Endodermal cell (in vitro differentiated cells): Measurements from ENCODE around the gene NTRK2. TPM values are rescaled to one million over a fixed set of nuclear protein-coding genes. Genes with fewer than 3 reads are reported as not detected.

Experiments
- DNase-seq: peaks from one replicate; pipeline ENCODE4 v3.0.0-alpha.2; 2017
- H3K27ac ChIP-seq: 2 replicates; pipeline ENCODE4 v1.5.1; 2013; ENCODE audit warnings: mild to moderate bottlenecking, low read depth, low read length, moderate library complexity
- H3K27me3 ChIP-seq: 2 replicates; pipeline ENCODE4 v1.6.1; 2013; ENCODE audit warnings: mild to moderate bottlenecking, low read length, moderate library complexity; ENCODE audit not compliant: insufficient read depth, control insufficient read depth, poor library complexity, severe bottlenecking
- H3K36me3 ChIP-seq: 2 replicates; pipeline ENCODE4 v1.7.0; 2013; ENCODE audit warnings: mild to moderate bottlenecking, low read length, moderate library complexity; ENCODE audit not compliant: control insufficient read depth, insufficient read depth
- H3K4me1 ChIP-seq: one replicate; pipeline ENCODE4 v1.7.0; 2013; ENCODE audit warnings: low read length; ENCODE audit not compliant: control insufficient read depth, insufficient read depth
- H3K4me3 ChIP-seq: 2 replicates; pipeline ENCODE4 v1.5.1; 2013; ENCODE audit warnings: mild to moderate bottlenecking, low read length, moderate library complexity
- H3K9ac ChIP-seq: 2 replicates; pipeline ENCODE4 v1.6.1; 2013; ENCODE audit warnings: mild to moderate bottlenecking, low read length, moderate library complexity; ENCODE audit not compliant: poor library complexity, severe bottlenecking; ENCODE audit errors: extremely low read depth
- H3K9me3 ChIP-seq: 2 replicates; pipeline ENCODE4 v1.6.1; 2013; ENCODE audit warnings: mild to moderate bottlenecking, low read length, moderate library complexity; ENCODE audit not compliant: control insufficient read depth
- H3K27ac Mint-ChIP-seq: 2 replicates; pipeline ENCODE4 v1.8.0; 2020; ENCODE audit warnings: mixed read lengths
- H3K27me3 Mint-ChIP-seq: 2 replicates; pipeline ENCODE4 v1.8.0; 2021; ENCODE audit warnings: mild to moderate bottlenecking, mixed read lengths; ENCODE audit not compliant: insufficient read depth
- H3K36me3 Mint-ChIP-seq: 2 replicates; pipeline ENCODE4 v1.8.0; 2020; ENCODE audit warnings: low read depth, mixed read lengths
- H3K4me1 Mint-ChIP-seq: 2 replicates; pipeline ENCODE4 v1.8.0; 2020; ENCODE audit warnings: mixed read lengths
- H3K4me3 Mint-ChIP-seq: 2 replicates; pipeline ENCODE4 v1.8.0; 2020; ENCODE audit warnings: mild to moderate bottlenecking, moderate library complexity, mixed read lengths
- H3K9me3 Mint-ChIP-seq: 2 replicates; pipeline ENCODE4 v1.8.0; 2020; ENCODE audit warnings: mild to moderate bottlenecking, mixed read lengths
- CTCF ChIP-seq: fragments of 200-600 bp; sonication (generic); conservative IDR thresholded peaks from 2 replicates; pipeline ENCODE4 v1.5.0; 2021; ENCODE audit warnings: antibody characterized with exemption, mild to moderate bottlenecking
- WGBS, 2 experiments: methylation state at CpG; one replicate each; pipeline versions ENCODE4 v1.1.5 to v1.1.7; 2013; ENCODE audit warnings: missing lambda C conversion rate in 2 of 2, mixed read lengths in 1 of 2; ENCODE audit not compliant: insufficient coverage in 1 of 2, insufficient read length in 1 of 2; 5-methylcytosine and 5-hydroxymethylcytosine counted together
- total RNA-seq, 2 donors: library from RNA; stranded (reverse); fragmentation: NEBNext Ultra II Directional in 1 of 2; extraction: Animal tissue kit (Norgen Biotek cat#: 25700) in 1 of 2; gene quantifications; 2 replicates in 1 of 2; 3 replicates in 1 of 2; pipeline ENCODE4 v1.2.1, GENCODE V29; 2021

Gene NTRK2
- total RNA-seq, 2 donors from 2014 or later: 0.09 to 0.18 TPM

- DNase-seq: no peak
These were observed 205.1 kb downstream of the NTRK2 start for GRCh38 chr9:84874596-84874995.

GRCh38 chr9:84875193-84875592 is 205.7 kb downstream of the NTRK2 start:
- H3K27me3 Mint-ChIP-seq: no peaks in the 10 kb centered on the region
- Histone ChIP-seq H3K4me1 (no peaks in the 10 kb centered on the region), H3K9ac (no peak overlapping the region), H3K9me3 (no peaks in the 10 kb centered on the region), H3K4me3 (no peak overlapping the region), H3K36me3 (no peaks in the 10 kb centered on the region), H3K27me3 (no peaks in the 10 kb centered on the region), H3K27ac (no peak overlapping the region)
- H3K36me3 Mint-ChIP-seq: no peaks in the 10 kb centered on the region
- 92 to 95% methylated on average over 3 to 4 of the region's 4 CpGs for WGBS, 2 experiments
- no peak overlapping the region for H3K4me3 Mint-ChIP-seq
- peaks cover 3% of the 10 kb centered on the region for H3K4me1 Mint-ChIP-seq
- no peak overlapping the region for H3K27ac Mint-ChIP-seq
- TF ChIP-seq CTCF: no peak
- no peak for DNase-seq
- H3K9me3 Mint-ChIP-seq: no peaks in the 10 kb centered on the region

More at GRCh38 chr9:84874596-84874995, 205.1 kb downstream of the NTRK2 start:
- no peak overlapping the region for H3K4me3 ChIP-seq
- H3K27me3 Mint-ChIP-seq: no peaks in the 10 kb centered on the region
- H3K4me1 ChIP-seq: no peaks in the 10 kb centered on the region
- H3K4me1 Mint-ChIP-seq: peaks cover 3% of the 10 kb centered on the region
- no peaks in the 10 kb centered on the region for H3K9me3 Mint-ChIP-seq
- H3K27me3 ChIP-seq: no peaks in the 10 kb centered on the region
- H3K9me3 ChIP-seq: no peaks in the 10 kb centered on the region
- H3K27ac Mint-ChIP-seq: no peak overlapping the region
- H3K4me3 Mint-ChIP-seq: no peak overlapping the region
- no peak for TF ChIP-seq CTCF
- 75 to 100% methylated on average over 1 to 2 of the region's 2 CpGs for WGBS, 2 experiments
- no peak overlapping the region for H3K9ac ChIP-seq
- H3K36me3 Mint-ChIP-seq: no peaks in the 10 kb centered on the region
- H3K27ac ChIP-seq: no peak overlapping the region
- H3K36me3 ChIP-seq: no peaks in the 10 kb centered on the region

- Mint-ChIP-seq H3K9me3 (no peaks in the 10 kb centered on the region), H3K4me3 (no peak overlapping the region), H3K27me3 (no peaks in the 10 kb centered on the region), H3K27ac (no peak overlapping the region), H3K4me1 (no peaks in the 10 kb centered on the region), H3K36me3 (no peaks in the 10 kb centered on the region)
- no peak for TF ChIP-seq CTCF
- WGBS, 2 experiments: 100% methylated on average over 1 of the region's 1 CpG; no CpG with 5 or more reads in 1 of the 2 experiments
- Histone ChIP-seq H3K4me1 (no peaks in the 10 kb centered on the region), H3K9me3 (no peaks in the 10 kb centered on the region), H3K27me3 (no peaks in the 10 kb centered on the region), H3K9ac (no peak overlapping the region), H3K36me3 (no peaks in the 10 kb centered on the region), H3K27ac (no peak overlapping the region), H3K4me3 (no peak overlapping the region)
- no peak for DNase-seq
These were observed 210.1 kb downstream of the NTRK2 start for GRCh38 chr9:84879631-84880030.
